B cell (primary cell): ENCODE results near the gene TP53BP2.

ENCODE experiments used
- EZH2 ChIP-seq: IDR thresholded peaks from 2 replicates; pipeline ENCODE4 v1.6.1; 2012; ENCODE audit warnings: borderline replicate concordance, low read depth, mild to moderate bottlenecking, moderate library complexity, low read length; ENCODE audit not compliant: insufficient read depth, poor library complexity, severe bottlenecking
- TF ChIP-seq, protein P1 (sequence below): fragments of 200-600 bp; IDR thresholded peaks from one replicate; pipeline ENCODE4 v1.8.0; 2022; ENCODE audit warnings: antibody characterized with exemption, mild to moderate bottlenecking

DNA sequence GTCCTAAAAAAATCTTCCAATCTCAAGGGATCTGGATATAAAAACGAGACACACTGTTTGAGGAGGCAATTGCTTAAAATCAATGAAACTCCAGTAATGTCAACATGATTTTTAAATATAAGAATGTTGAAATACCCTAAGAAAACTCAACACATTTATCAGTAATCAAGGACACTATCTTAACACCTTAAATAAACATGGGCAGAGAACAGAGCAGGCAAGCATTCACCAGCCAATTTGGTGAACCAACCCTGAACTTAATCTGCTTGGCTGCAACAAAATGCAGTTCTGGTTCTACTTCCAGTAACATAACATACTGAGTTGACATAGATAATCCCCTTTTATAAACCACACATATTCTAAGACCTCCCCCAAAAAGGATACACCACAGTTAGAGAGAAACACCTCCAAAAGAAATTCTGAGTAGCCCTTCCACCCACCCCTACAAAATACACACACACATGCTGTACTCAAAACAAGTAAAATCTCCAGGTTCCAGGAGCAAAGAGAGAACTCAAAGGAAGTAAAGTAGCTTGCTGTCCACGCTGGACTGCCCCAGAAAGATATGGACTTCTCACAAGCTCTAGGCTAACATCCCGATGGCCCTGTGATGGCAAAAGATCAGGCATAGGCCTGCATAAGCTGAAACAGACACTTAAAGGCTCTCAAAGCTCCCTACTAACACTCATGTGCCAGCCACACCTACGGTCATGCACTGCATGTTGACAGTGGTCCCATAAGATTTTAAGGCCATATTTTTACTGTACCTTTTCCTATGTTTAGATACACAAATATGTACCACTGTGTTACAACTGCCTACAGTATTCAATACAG is 30.5 kb downstream of the TP53BP2 start:
- TF ChIP-seq, protein P1, sequence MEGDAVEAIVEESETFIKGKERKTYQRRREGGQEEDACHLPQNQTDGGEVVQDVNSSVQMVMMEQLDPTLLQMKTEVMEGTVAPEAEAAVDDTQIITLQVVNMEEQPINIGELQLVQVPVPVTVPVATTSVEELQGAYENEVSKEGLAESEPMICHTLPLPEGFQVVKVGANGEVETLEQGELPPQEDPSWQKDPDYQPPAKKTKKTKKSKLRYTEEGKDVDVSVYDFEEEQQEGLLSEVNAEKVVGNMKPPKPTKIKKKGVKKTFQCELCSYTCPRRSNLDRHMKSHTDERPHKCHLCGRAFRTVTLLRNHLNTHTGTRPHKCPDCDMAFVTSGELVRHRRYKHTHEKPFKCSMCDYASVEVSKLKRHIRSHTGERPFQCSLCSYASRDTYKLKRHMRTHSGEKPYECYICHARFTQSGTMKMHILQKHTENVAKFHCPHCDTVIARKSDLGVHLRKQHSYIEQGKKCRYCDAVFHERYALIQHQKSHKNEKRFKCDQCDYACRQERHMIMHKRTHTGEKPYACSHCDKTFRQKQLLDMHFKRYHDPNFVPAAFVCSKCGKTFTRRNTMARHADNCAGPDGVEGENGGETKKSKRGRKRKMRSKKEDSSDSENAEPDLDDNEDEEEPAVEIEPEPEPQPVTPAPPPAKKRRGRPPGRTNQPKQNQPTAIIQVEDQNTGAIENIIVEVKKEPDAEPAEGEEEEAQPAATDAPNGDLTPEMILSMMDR = no peak
- TF ChIP-seq EZH2 = no peak
